GM19328 (cell line): Measurements from ENCODE around the gene SHISA7.
A peak's percentile ranks its signal among the peaks of the same experiment; 100 is the strongest.

ENCODE experiments used
- ATAC-seq: cut with Tn5 transposase; IDR thresholded peaks from one replicate; pipeline ENCODE4 v1.9.1; 2021; ENCODE audit warnings: mild to moderate bottlenecking, moderate library complexity; ENCODE audit not compliant: unreplicated experiment

The SHISA7 gene

DNA sequence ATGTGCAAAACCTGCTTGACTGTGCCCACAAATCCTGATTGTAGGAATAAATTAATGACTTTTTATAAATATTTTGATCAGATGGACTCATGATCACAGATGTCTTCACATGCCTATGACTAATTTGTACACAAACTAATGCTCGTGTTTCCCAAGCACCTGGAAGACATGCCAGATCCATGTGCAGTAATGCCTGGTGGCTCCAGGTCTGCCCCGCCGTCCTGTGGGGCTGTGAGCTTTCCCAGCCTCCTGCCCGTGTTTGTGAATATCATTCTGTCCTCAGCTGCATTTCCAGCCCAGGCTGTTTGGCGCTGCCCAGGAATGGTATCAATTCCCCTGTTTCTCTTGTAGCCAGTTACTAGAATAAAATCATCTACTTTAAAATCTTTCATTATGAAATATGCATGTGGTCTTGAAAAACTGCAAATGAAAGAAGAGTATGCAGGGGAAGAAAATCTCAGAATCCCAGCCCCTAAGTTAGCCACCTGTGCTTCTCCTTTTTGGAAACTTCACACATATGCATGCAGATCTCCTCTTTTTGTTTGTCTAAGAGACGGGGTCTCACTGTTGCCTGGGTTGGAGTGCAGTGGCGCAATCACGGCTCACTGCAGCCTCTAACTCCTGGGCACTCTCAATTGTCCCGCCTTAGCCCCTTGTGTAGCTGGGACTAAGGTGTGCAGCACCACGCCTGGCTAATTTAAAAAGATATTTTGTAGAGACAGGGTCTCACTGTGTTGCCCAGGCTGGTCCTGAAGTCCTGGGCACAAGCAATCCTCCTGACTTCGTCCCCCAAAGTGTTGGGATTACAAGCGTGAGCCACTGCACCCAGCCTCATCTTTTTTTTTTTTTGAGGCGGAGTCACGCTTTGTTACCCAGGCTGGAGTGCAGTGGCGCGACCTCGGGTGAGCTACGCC lies 51.1 kb downstream of the SHISA7 start:
- no peak for ATAC-seq

DNA sequence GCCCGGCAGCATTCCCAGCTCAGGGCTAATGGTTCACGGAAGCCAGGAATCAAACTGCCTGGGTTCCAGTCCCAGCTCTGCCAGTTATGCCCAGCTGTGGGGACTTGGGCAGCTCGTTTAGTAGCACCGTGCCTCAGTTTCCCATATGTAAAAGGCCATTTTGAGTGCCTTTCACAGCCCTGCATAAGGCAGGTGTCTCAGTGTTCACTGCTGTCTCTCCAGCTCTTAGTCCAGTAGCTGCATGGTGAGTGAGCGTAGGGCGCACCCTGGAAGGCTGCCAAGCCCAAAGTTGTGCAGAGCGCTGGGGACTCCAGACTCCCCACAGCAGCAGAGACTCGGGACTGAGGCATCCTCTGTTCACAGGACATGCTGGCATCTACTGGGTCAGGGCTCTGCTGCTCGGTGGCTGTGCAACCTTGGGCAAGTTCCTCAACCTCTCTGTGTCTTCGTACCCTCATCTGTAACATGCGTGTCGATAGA lies 51.9 kb downstream of the SHISA7 start:
- no peak for ATAC-seq

DNA sequence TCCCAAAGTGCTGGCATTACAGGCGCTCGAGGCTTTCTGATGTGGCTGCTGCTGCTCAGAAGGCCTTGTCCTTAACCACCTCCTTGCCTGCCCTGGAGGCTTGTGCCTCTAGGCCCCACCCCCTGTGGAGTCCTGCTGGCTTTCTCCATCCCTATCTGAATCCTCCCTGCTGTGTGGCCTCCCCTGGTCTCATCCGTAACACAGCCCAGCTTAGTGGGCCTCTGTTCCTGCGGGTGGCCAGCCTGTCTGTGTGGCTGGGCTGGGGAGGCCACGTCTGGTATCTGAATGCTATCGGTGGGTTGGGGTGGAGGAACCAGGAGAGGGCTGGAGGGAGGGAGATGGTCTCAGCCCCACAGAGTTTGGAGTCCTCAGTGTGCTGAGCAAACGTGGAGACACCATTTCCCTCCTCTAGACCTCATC lies 52.6 kb downstream of the SHISA7 start:
- ATAC-seq = no peak

DNA sequence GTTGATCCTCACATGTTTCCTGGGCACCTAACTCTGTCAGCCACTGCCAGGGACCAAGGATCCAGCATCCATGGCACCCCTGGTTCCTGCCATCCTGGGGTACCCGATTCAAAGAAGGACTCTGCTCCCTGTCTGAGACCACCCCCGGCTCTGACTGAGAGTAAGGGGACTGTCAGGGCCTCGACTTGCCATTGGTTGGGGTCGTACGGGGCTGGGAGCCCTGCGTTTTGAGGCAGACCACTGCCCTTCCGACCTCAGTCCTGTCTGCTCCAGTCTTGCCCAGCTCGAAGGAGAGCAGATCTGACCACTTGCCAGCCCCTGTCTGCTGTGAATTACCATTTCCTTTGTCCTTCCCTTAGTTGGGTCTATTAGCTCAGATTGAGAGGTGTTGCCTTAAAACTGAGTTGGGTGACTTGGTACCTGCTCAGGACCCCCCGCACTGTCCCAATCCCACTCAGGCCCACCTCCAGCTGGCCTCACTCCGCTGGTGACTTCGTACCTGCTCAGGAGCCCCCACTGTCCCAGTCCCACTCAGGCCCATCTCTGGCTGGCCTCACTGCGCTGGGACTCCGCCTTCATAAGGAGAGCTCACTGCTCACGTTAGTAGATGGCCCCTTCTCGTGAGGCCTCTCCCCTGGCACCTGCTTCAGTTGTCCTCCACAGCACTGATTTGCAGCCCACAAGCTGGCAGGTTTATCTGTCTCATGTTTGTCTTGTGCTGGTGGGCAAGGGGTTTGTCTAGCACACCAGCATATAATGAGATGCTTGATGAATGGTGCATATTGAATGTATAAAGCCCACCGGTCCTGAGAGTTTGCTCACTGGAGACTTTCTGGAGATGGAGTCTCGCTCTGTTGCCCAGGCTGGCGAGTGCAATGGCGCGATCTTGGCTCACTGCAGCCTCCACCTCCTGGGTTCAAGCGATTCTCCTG lies 53.4 kb downstream of the SHISA7 start:
- no peak for ATAC-seq

DNA sequence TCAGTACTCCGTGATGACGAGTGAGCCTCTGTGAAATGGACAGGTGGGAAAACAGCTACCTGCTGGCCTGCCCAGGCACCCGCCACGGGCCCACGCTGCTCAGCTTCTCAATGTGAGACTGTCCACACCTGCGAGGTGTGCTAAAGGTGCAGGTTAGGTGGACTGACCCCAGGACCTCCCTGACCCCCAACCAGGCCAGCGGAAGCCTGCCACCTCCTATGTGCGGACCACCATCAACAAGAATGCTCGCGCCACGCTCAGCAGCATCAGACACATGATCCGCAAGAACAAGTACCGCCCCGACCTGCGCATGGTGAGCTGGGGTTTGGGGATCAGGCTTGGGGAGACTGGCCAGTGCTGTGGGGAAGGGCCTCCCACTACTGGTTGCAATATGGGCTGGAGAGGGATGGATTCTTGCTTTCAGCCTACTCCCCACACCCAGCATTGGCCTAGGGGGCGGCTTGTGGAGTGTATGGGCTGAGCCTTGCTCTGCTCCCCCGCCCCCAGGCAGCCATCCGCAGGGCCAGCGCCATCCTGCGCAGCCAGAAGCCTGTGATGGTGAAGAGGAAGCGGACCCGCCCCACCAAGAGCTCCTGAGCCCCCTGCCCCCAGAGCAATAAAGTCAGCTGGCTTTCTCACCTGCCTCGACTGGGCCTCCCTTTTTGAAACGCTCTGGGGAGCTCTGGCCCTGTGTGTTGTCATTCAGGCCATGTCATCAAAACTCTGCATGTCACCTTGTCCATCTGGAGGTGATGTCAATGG lies 55.2 kb downstream of the SHISA7 start:
- ATAC-seq = no peak

DNA sequence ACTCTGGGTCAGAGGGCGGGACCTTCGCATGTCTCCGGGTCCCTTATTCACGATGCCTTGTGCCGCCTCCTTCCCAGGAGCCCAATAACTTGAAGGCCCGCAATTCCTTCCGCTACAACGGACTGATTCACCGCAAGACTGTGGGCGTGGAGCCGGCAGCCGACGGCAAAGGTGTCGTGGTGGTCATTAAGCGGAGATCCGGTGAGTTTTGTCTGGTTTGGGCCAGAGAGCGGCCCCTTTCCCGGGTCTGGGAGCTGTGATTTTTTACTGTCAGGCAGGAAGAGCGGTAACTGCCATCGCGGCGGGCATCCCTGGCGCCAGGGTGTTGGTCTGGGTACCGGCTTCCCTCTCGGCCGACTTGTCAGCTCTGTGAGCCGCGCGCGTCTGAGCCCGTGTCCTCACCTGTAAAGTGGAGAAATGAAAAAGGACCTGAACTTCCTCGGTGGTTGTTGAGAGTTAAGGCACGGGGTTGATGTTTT lies 56.6 kb downstream of the SHISA7 start:
- ATAC-seq = no peak

DNA sequence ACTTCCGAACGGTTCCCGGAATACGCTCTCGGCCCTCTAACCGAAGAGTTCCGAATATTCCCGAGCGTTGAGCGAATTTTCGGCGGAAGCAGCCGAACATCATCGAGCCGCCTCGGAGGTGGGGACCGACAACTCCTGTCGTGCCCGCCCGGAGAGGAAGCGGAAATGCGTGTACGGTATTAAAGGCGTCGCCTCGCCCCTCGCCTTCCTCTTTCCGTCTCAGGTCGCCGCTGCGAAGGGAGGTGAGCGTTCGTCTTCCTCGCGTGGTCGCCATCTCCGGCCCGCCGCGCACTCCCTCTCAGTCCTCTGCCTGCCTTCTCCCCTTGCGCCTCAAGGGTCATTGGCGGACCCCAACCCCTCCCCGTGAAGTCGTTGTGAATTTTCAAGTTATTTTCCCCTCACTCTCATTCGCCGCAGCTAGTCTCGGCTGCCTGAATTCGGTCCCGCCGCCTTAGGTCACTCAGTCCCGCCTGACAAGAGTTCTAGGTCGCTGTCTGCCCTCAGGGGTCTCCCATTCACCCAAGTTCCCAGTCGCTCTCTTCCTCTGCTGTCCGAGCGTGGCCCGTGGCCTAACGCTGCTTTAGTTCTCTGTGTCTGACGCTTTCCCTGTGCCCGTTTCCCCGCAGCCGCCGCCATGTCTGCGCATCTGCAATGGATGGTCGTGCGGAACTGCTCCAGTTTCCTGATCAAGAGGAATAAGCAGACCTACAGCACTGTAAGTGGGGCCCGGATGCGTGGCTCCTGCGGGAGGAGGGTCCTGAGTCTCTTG lies 57.2 kb downstream of the SHISA7 start, which contains the start of gene RPL28:
TSS of gene RPL28 (plus strand) at position 209 of the 769 bp plus-strand sequence. CDS start at position 635, 426 bp downstream.
- peak; percentile 67 for ATAC-seq

DNA sequence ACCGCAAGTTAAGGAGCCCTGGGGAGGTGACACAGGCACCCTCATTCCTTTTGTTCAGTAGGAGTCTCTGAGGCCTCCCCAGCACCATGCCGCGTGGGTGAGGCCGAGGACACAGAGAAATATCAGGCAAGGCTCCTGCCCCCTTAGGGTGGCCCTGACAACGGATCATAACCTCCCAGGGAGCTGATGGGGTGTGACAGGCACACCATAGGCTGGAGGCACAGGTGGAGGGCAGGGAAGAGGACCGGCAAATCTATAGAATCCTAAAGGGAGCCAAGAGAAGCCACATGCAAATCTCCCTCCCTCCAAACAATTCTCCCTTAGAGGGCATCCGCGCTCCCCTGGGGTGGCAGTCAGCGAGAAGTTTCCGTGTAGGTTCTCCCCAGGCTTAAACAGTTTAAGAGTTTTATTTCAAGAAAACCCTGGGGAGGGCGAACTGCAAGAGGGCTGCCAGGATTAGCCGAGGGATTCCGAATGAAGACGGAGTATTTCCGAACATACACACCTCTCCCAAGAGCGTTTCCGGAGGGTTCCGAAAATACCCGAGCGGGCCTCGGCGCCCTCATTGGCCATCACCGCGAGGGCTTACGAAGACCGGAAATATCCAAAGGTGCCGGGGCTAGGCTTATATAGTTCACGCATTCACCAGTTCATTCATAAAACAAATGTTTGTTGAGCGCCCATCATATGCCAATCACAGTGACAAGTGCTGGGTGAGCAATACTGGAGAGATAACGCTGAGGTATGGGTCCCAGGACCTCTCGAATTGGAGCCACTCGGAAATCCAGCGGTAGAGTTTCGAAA lies 58.0 kb downstream of the SHISA7 start:
- ATAC-seq = peak; percentile 44

DNA sequence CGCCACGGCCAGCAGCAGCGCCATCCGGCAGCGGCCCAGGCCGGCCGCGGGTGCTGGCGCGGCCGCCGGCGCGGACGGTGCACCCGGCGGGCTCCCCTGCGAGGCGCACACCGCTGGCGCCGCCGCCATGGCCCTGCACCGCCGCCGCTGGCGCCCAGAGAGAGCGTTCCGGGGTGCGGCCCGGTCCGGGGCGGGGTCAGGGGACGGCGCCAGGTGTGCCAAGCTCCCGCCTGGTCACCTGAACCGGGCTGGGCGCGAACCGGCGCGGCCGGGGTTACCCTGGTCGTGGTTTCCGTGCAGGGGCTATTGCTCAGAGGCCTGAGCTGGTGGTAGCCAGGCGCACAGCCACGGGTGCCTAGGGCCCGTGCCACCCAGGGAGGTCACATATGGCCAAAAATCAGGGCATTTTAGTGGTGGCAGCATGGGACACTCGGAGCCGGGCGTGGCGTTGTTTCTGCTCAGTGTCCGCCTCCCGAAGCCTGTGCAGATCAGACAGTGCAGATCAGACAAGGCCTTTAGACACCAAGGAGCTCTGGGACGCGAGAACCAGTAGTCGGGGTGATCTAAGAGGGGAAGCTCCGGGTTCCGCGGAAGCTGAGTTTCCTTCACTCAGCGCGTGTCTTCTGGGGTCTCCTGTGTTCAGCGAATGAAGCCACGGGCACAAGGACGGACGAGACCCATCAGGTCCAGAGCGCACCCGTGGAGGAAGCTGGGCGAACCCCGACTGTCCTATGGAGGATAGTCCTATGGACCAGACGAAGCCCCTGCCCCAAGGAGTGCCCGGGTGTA lies 58.8 kb downstream of the SHISA7 start, which contains the start of gene TMEM238:
TSS of gene TMEM238 (minus strand) at position 162 of the 789 bp plus-strand sequence. CDS start at position 129, 33 bp downstream.
- ATAC-seq = no peak

DNA sequence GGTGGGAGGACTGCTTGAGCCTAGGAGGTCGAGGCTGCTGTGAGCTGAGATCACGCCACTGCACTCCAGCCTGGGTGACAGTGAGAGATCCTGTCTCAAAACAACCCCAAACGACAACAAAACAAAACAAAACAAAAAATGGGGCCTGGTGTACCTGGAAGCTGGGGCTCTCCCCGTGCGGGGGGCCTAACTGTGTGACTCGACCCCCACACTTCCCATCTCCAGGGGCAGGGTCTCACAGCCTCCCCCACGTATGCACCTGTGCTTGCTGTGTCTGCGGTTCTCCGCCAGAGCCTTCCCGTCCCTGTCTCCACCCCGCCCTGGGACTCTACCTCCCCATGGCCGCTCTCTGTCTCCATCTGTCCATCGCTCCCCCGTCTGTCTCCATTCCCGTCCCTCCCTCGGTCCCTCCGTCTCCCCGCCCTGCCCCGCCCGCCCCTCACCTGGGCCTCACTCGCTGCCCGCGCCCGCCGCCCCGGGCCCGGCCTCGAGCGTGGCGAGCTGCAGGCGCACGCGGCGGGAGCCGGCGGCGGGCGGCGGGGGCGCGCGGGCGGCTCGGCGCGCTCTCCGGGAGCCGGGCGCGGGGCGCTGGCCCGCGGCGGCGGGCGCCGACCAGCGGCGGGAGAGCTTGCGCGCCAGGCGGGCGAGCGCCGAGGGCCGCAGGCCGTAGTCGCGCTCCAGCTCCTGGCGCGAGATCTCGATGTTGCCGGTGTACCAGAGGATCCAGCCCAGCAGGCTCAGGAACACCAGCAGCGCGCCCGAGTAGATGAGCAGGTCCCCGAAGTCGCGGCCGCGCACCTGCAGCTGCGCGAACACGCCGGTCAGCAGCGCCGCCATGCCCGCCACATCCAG lies 59.6 kb downstream of the SHISA7 start:
- no peak for ATAC-seq

DNA sequence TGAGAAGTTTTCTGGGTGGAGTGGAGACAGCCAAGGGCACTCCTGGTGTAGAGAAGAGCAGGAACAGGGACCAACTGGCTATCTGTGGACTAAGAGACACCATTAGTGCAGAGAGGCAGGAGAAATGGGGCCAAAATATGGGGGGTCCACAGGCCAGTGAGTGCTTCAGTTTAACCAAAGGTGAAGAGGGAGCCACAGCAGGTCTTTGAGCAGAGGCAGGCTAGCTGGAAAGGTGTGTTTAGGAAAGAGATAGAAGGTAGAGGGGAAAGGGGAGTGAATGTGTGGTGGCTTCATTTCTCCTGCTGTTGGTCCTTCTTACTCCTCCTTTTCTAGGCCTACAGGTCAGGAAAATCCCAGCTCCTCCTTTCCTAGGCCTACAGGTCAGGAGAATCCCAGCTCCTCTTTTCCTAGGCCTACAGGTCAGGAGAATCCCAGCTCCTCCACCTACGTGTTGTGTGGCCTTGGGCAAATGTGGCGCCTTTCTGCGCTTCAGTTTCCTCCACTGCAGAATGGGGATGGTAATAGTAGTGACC lies 60.5 kb downstream of the SHISA7 start:
- no peak for ATAC-seq

DNA sequence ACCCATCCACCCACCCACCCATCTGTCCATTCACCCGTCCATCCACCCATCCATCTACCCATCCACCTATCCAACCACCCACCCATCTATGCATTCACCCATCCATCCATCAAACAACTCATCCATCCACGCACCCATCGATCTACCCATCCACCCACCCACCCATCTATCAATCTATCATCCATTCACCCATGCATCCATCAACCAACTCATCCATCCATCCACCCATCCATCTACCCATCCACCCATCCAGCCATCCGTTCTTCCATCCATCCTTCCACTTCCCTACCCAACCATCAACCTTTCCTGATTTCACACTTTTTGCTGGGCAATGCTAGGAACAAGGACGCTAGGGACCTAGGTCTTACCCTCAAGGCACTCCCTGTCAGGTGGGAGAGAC lies 61.1 kb downstream of the SHISA7 start:
- ATAC-seq = no peak

DNA sequence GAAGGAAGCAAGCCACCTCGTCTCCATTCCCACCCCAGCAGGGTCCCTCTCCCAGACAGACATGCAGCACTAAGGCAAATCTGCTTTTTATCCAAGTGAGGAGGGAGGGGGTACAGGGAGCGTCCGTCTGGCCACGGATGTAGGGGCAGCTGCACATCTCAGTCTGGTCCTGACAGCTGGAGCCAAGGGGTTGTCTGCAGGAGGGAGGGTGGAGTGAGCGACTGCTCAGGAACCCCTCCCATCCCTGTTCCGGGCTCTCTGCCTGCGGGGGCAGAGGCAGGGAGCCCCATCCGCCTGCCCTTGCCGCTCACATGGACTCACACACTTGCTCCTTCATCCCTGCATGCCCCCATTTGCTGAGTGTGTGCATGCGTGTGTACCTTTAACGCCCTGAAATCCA lies 63.9 kb downstream of the SHISA7 start:
- ATAC-seq = no peak
